MCF 10A (cell line): Measurements from ENCODE around the gene PHKG2. TPM values are rescaled to one million over a fixed set of nuclear protein-coding genes. Genes with fewer than 3 reads are reported as not detected.
A peak's percentile ranks its signal among the peaks of the same experiment; 100 is the strongest.

Experiments
- BruUV-seq: library from RNA; stranded (reverse); fragments of 400-500 nt; replicated peaks from 2 replicates; lab custom pipeline; 2021; lab: Mats Ljungman, UMichigan
- CTCF ChIA-PET: fragments of 300-600 bp; sonication (Branson Sonifier 250); formaldehyde crosslinking; extraction: SDS; loops from one replicate; lab custom pipeline; 2021; ENCODE audit warnings: antibody characterized with exemption, inconsistent platforms; lab: Yijun Ruan, JAX
- POLR2A ChIA-PET: fragments of 300-600, 350-650 bp; sonication (Branson Sonifier 250); formaldehyde crosslinking; extraction: SDS; loops from one replicate; lab custom pipeline; 2020; ENCODE audit warnings: antibody characterized with exemption, inconsistent platforms; lab: Yijun Ruan, JAX
- DNase-seq: peaks from one replicate; pipeline ENCODE4 v3.0.0-alpha.2; 2018; ENCODE audit not compliant: unreplicated experiment
- H3K27ac Mint-ChIP-seq: one replicate; pipeline ENCODE4 v1.8.0; 2022; ENCODE audit warnings: mild to moderate bottlenecking, low read depth, mixed read lengths; ENCODE audit not compliant: unreplicated experiment
- H3K27me3 Mint-ChIP-seq: one replicate; pipeline ENCODE4 v1.8.0; 2022; ENCODE audit warnings: mixed read lengths; ENCODE audit not compliant: insufficient read depth, unreplicated experiment
- H3K36me3 Mint-ChIP-seq: one replicate; pipeline ENCODE4 v1.8.0; 2022; ENCODE audit warnings: mild to moderate bottlenecking, moderate library complexity, mixed read lengths; ENCODE audit not compliant: insufficient read depth, unreplicated experiment
- H3K4me1 Mint-ChIP-seq: one replicate; pipeline ENCODE4 v1.8.0; 2022; ENCODE audit warnings: mixed read lengths; ENCODE audit not compliant: insufficient read depth, unreplicated experiment
- H3K4me3 Mint-ChIP-seq: one replicate; pipeline ENCODE4 v1.8.0; 2022; ENCODE audit warnings: mild to moderate bottlenecking, moderate library complexity, mixed read lengths; ENCODE audit not compliant: unreplicated experiment
- H3K9me3 Mint-ChIP-seq: one replicate; pipeline ENCODE4 v1.8.0; 2022; ENCODE audit warnings: mixed read lengths; ENCODE audit not compliant: unreplicated experiment
- CTCF ChIP-seq: fragments of 200-600 bp; IDR thresholded peaks from one replicate; pipeline ENCODE4 v1.8.0; 2022; ENCODE audit warnings: antibody characterized with exemption, mild to moderate bottlenecking; ENCODE audit not compliant: unreplicated experiment
- intact Hi-C: fragments of 100-400 bp; cut with micrococcal nuclease; formaldehyde crosslinking; loops from 2 replicates; pipeline ENCODE4 v1.14.1; 2022
- total RNA-seq: library from RNA; stranded (reverse); gene quantifications from 2 replicates; pipeline ENCODE4 v1.2.3, GENCODE V29; 2022

Gene PHKG2
- total RNA-seq, 1 experiment from 2014 or later: 28.4 TPM

- POLR2A ChIA-PET: interaction anchor here (0.6 to 4.1 kb wide), 18 partner anchors 9 to 292 kb away, joined by 3 to 41 read pairs (median 4); partner anchors contain the start of genes CFAP119, FBRS, PHKG2 and RNF40
Measured at GRCh38 chr16:30738984-30739951, 9.0 kb upstream of the PHKG2 start.

GRCh38 chr16:30740364-30741251 is 7.6 kb upstream of the PHKG2 start:
- peak; percentile 99 for DNase-seq
- intact Hi-C loops: loop anchor here (1.0 to 2.0 kb wide), 3 partner anchors 22 to 42 kb away; partner anchors contain the start of genes CFAP119, RNF40 and SRCAP
- Mint-ChIP-seq H3K4me3 (peak overlapping the region; percentile 89), H3K27me3 (no peaks in the 10 kb centered on the region), H3K4me1 (peaks cover 36% of the 10 kb centered on the region), H3K36me3 (peaks cover 91% of the 10 kb centered on the region), H3K27ac (peak overlapping the region; percentile 85), H3K9me3 (no peaks in the 10 kb centered on the region)
- TSS peak; percentile 98 for BruUV-seq
- ChIA-PET CTCF (interaction anchor here (0.7 to 1.3 kb wide), 2 partner anchors 47 to 74 kb away, joined by 4 to 7 read pairs; no protein-coding TSS in a partner anchor), POLR2A (interaction anchor here (0.6 to 4.1 kb wide), 36 partner anchors 10 to 674 kb away, joined by 3 to 41 read pairs (median 4); partner anchors contain the start of genes CFAP119, CTF1, FBRS and PRR14)
- no peak for TF ChIP-seq CTCF

More at GRCh38 chr16:30738984-30739951, 9.0 kb upstream of the PHKG2 start:
- H3K27ac Mint-ChIP-seq: peak overlapping the region; percentile 85
- no peaks in the 10 kb centered on the region for H3K9me3 Mint-ChIP-seq
- intact Hi-C loops: no loop called here
- H3K36me3 Mint-ChIP-seq: peaks cover 91% of the 10 kb centered on the region
- no peak for DNase-seq
- BruUV-seq: no TSS peak
- TF ChIP-seq CTCF: no peak
- no peaks in the 10 kb centered on the region for H3K27me3 Mint-ChIP-seq
- no peak overlapping the region for H3K4me3 Mint-ChIP-seq
- CTCF ChIA-PET: no interaction called here
- peaks cover 25% of the 10 kb centered on the region for H3K4me1 Mint-ChIP-seq

GRCh38 chr16:30741461-30741914 is 6.7 kb upstream of the PHKG2 start:
- Mint-ChIP-seq H3K9me3 (no peaks in the 10 kb centered on the region), H3K27me3 (no peaks in the 10 kb centered on the region), H3K4me3 (peak overlapping the region; percentile 89), H3K4me1 (peaks cover 36% of the 10 kb centered on the region), H3K27ac (peak overlapping the region; percentile 85), H3K36me3 (peaks cover 91% of the 10 kb centered on the region)
- peak; percentile 98 for DNase-seq
- intact Hi-C loops: loop anchor here (1.0 to 2.0 kb wide), 3 partner anchors 21 to 43 kb away; partner anchors contain the start of genes CFAP119, RNF40 and SRCAP
- no TSS peak for BruUV-seq
- ChIA-PET CTCF (interaction anchor here (0.7 to 1.3 kb wide), 2 partner anchors 14 to 73 kb away, joined by 3 to 7 read pairs; no protein-coding TSS in a partner anchor), POLR2A (interaction anchor here (0.6 to 4.1 kb wide), 18 partner anchors 11 to 675 kb away, joined by 3 to 41 read pairs (median 5); partner anchors contain the start of genes CFAP119, CTF1, FBRS and PRR14)
- TF ChIP-seq CTCF: no peak
